Fibroblast of lung (primary cell): ENCODE measurements around the gene HGS.
"Not testable (repeated sequence)": the region's sequence is repeated elsewhere in the genome, so short reads cannot be mapped to it uniquely, and the experiment has no call there.

ENCODE experiments used
- EZH2 ChIP-seq: IDR thresholded peaks from 2 replicates; pipeline ENCODE4 v1.5.1; 2012; ENCODE audit warnings: low read length, control low read depth, mild to moderate bottlenecking; ENCODE audit errors: missing control alignments
- TF ChIP-seq, protein P1 (sequence below), 2 donors: IDR thresholded peaks in 1 of 2; conservative IDR thresholded peaks in 1 of 2; 1 replicate in 1 of 2; 2 replicates in 1 of 2; pipeline ENCODE4 v1.5.1; 2011 to 2012; ENCODE audit warnings: low read length in 2 of 2, control low read depth in 1 of 2, inconsistent platforms in 1 of 2, low read depth in 1 of 2, mild to moderate bottlenecking in 1 of 2

DNA sequence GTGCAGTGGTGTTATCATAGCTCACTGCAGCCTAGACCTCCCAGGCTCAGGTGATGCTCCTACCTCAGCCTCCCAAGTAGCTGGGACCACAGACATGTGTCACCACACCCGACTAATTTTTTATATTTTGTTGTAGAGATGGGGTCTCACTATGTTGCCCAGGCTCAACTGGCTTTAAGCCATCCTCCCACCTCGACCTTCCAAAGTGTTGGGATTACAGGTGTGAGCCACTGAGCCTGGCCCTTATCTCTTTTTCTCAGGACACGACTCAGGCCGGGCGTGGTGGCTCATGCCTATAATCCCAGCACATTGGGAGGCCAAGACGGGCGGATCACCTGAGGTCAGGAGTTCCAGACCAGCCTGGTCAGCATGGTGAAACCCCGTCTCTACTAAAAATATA is 55.8 kb downstream of the HGS start:
- TF ChIP-seq, protein P1, sequence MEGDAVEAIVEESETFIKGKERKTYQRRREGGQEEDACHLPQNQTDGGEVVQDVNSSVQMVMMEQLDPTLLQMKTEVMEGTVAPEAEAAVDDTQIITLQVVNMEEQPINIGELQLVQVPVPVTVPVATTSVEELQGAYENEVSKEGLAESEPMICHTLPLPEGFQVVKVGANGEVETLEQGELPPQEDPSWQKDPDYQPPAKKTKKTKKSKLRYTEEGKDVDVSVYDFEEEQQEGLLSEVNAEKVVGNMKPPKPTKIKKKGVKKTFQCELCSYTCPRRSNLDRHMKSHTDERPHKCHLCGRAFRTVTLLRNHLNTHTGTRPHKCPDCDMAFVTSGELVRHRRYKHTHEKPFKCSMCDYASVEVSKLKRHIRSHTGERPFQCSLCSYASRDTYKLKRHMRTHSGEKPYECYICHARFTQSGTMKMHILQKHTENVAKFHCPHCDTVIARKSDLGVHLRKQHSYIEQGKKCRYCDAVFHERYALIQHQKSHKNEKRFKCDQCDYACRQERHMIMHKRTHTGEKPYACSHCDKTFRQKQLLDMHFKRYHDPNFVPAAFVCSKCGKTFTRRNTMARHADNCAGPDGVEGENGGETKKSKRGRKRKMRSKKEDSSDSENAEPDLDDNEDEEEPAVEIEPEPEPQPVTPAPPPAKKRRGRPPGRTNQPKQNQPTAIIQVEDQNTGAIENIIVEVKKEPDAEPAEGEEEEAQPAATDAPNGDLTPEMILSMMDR (conservative IDR thresholded peaks at IDR 0.05 in 1 of 2, IDR thresholded peaks at IDR 0.05 in 1 of 2; ENCODE audit: low read depth in 1 of 2, low read length in 2 of 2) = not testable (repeated sequence)
- not testable (repeated sequence) for TF ChIP-seq EZH2
